Measurements from ENCODE around the gene ALDH3B1.
A peak's percentile ranks its signal among the peaks of the same experiment; 100 is the strongest.

The ALDH3B1 gene

DNA sequence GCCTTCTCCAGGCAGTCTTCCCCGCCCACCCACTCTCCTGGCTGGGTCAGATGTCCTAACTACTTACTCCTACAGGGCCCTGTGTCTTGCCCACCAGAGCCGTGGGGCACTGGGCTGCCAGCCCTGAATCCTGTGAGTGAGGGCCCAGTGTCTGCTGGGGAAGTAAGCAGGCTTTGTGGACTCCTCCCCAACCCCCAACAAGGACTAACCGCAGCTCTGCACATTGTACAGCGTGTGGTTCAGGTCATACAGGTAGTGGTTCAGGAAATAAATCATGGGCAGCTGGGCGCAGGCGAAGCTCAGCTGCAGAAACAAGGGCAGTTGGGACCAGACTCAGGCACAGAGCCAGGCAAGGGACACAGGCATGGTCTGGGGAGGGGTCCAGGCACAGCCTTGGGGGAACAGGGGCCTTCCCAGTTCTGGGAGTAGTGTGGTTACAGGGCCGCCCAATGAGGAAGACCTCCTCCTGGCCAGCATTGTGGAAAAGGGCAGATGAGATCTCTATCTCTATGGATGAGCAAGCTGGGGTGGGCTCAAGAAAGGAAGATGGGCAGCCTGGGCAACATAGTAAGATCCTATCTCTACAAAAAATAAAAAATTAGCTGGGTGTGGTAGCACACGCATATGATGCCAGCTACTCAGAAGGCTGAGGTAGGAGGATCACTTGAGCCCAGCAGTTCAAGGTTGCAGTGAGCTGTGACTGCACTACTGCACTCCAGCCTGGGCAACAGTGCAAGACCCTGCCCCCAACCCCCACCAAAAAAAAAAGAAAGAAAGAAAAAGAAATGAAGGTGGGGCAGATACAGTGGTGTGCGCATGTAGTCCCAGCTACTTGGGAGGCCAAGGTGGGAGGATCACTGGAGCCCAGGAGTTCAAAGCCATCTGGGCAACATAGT is 11.7 kb upstream of the ALDH3B1 start:
- no peak for DNase-seq

DNA sequence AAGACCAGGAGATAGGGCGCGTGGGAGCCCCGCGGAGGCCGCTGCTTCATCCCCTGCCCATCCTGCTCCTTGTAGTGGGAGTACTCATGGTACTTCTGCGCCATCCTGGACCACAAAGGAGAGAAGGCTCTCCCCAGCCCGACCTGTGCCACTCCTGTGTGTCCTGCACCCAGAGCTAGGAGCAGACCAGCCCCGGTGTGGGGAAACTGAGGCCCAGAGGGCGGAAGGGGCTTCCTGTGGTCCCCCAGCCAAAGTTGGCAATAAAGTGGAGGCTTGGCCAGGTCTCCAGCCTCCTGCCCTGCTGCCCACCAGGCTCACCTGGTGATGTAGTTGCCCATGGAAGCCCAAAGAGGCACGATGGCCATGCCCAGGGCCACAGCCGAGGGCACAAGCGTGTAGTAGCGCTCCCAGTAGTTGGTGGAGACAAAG is 10.9 kb upstream of the ALDH3B1 start:
- no peak for DNase-seq

DNA sequence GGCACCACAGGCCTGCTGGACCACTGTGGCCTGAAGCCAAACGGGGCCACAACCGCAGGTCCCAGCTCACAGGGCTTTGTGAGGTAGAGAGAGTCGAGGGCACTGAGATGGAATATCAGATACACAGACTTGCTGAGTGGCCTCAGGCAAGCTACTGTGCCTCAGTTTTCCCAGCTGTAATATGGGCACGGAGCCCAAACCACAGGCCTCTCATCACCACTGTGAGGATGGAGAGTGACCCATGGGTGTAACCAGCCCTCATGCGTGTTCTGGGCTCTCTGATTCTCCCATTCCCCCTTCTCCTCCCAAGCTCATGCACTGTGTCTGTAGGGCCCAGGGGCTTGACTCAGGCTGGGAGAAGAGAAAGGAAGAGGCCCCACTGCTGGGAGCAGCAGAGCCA is 10.4 kb upstream of the ALDH3B1 start:
- DNase-seq: no peak

DNA sequence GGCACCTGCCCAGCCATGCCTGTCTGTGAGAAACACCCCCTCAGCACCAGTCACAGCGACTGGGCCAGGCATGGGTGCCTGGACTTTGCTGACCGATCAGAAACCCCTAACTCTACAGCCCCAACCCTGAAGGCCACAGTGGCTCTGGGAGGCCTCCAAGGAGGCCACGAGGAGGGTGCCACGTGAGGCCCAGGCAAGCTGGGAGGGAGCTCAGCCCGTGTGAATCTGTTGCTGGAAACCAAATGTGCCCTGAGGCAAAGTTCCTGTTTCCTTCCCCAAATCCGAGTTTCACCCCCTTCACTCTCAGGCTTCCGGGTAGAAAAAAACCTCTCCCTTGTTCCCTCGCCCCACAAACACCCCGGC is 7.6 kb upstream of the ALDH3B1 start:
- no peak for DNase-seq

DNA sequence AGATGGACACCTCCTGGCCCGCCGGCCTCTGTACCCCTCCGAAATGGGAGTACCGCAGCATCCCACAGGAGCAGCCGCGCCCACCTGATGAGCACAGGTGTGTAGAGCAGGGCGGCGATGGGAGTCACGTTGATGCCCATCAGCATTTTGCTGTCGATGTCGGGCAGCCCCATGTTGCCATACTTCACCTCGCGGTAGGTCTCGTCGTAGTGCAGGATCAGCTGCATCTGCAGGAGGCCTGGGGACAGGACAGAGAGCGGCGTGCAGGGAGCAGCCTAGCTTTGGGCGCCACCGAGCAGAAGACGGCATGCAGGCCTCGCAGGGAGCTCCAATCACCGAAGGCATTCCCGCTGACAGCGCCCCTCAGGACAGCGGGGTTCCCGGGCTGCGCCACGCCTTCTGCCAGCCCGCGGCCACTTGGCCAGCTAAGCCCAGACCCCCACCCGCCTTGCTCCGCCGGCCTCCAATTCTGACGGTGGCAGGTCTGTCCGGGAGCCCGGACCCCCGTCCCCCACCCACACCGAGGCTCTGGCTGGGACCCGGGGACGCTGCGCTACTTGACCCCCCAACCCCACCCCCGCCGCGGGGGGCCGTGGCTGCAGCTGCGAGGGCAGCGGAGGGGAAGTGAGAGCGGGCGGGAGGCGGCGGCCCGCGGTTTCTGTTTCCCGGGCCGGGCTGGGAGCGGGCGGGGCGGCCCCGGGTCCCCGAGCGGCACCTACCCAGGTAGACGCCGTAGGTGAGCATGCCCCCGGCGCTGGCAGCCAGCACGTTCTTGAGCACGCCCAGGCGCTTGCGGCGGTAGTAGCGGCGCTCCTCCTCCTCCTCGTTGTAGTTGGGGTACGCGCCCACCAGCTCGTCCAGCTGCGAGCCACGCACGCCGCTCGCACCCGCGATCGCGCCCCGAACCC is 6.9 kb upstream of the ALDH3B1 start:
- peak; percentile 67 for DNase-seq

DNA sequence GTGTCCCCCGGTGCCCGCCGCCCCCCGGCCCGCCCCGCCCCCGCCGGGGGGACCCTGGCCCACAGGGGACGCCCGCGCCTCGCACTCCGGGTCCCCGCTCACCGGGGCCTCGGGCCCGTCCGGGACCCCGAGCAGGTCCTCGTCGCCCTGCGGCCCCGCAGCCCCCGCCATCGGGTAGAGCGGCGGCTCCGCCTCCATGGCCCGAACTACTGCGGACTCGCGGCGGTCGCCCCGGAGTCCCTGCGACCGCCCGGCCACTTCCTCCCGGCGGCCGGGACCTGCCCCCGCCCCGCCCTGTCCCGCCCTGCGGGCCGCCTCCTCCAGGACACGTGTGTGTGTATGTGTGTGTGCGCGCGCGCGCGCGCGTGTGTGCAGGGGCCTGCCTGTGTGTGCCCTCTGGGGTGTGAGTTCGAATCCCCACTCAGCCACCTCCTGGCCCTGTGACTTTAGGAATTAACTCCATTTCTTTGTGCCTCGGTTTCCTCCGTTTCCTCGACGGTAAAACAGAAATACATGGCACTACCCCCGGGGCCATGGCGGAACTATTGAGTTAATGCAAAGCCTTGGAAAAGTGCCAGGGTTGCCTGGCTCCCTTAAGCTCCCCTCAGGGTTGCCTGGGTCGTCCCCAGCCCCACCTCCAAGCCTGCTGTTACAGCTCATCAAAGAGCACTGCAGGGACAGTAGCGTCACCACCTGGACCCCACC is 6.1 kb upstream of the ALDH3B1 start, which contains the start of gene UNC93B1:
Gene UNC93B1 (minus strand): TSS at position 252 of the 705 bp plus-strand sequence. CDS start 54 bp downstream, at position 198.
- DNase-seq: peak; percentile 82

DNA sequence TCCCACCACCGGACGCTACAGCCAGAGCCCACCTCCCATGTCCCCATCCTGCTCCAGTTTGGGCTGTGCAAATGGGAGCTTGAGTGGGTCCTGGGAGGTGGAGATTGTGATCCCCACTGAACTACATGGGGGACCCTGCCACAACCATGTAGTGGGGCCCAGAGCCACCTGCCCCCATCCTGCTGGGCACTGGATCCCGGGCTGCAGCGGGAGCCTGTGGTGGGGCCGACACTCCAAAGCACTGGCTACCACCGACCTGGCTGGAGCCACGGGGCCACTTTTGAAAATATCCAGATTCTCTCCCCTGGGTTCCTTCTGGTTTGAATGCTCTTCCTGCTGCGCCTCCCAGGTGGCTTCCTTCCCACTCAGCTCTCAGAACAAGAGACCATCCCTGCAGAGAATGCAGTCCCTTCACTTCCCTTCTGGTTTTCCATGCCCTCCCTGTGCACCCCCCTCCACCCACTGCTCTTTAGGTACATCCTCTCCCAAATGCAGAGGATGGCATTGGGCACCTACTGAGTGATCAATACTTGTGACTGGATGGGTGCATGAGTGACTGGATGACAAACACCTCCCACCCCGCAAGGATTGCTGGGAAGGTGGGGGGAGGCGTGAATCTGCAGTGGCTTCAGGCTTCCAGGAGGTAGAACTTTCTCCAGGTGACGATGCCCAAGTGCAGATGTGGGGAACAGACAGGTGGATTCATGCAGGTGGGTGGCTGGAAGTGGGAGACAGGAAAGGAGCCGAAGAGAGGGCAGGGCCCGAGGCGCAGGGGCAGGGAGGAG is 5.4 kb upstream of the ALDH3B1 start:
- DNase-seq: no peak

DNA sequence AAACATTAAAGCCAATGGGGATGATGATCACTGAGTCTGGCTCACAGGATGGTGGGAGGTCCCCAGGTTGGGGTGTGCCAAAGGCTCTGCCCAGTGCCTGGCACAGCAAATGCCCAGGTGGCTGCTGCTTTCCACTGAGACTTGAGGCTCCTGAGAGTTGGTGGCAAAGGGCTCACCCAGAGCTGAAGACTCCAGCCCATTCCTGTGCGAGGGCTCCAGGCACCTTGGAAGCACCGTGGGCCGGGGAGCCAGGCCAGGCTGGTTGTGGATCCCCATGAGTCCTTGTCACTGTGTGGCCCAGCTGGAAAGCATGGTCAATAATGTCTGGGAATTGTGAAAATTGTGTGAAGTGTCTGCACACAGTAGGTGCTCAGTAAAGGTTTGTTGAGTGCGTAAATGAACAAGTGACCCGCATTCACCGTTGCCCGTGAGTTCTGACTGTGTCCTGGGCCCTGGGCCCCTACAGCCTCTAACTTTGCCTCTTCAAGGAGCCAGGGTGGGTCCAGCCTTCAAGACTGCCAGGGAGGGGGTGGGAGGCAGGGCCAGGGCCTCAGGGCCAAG is 3.4 kb upstream of the ALDH3B1 start:
- no peak for DNase-seq

DNA sequence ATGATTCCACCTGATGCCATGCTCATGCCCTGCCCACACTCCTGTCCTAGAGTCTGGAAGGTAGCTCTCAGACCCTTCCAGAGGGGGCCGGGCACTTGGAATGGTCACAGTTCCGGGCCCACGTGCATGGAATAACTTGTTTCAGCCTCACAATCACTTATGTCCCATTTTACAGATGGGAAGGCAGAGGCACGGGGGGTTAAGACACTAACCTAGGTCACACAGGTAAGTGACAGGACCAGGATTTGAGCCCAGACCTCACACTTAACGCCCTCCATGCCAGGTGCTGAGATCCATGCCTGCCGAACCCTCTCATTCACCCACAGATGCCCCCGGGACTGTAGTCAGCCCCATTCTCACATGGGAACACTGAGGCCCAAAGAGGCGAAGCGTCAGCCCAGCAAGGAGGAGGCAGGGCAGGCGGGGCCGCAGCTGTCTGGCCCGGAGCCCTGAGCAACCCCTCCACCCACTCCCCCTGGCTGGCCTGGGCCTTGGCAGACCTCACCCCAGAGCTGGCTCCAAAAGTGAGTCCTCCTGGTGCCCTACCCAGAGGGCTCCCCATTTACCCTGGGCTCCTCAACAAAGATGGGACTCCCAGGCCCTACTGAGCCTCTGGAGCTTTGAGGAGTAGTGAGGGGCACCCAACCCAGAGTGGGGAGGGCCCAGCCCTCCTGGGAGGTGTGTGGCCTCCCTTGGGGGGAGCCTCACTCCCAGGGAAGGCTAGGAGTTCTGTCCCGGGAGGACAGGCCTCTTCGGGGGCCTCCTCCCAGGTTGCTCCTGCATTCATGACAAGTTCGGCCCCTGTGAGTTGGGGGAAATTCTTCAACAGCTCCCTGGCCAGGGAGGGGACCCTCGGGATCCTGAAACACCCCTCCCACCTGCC is 2.4 kb upstream of the ALDH3B1 start:
- DNase-seq: no peak

DNA sequence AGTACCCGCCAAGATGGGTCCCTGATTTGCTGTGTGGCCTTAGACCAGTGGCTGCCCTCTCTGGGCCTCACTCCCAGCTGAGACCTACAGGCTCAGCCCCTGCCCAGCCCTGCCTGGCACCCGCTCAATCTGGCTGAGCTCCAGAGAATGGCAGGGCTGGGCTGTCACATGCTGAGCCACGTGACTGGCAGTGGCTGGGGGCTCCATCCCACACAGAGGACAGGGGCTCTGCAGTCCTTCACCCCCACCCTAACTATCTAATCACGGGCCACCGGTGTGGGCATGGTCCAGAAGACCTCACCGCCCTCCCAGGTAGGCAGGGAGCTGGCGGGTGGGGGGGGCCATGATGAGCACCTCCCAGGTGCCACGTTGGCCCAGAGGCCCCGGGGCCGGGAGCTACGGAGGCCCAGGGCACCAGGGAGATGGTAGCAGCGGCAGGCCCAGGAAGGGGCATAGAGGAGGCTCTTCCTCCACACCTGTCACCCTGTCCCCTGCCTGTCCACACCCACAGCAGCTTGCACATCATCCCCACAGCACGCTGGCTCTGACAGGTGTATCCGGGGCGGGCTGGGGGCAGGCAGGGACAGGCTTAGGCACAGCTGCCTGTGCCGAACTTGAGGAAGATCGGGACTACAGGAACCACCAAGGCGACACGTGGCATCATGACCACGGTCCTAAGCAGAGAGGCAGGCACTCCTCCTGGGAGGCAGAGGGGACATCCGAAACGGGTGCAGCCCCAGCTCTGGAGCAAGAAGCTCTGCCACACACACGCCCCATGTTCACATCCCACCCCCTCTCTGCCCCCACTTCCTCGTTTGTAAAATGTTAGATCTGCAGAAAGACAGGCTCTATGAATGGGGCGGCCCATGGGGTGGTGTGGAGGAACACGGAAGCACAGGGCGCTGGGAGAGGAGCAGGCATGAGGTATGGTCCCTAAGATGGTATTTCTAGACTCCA is 1.5 kb upstream of the ALDH3B1 start:
- no peak for DNase-seq

DNA sequence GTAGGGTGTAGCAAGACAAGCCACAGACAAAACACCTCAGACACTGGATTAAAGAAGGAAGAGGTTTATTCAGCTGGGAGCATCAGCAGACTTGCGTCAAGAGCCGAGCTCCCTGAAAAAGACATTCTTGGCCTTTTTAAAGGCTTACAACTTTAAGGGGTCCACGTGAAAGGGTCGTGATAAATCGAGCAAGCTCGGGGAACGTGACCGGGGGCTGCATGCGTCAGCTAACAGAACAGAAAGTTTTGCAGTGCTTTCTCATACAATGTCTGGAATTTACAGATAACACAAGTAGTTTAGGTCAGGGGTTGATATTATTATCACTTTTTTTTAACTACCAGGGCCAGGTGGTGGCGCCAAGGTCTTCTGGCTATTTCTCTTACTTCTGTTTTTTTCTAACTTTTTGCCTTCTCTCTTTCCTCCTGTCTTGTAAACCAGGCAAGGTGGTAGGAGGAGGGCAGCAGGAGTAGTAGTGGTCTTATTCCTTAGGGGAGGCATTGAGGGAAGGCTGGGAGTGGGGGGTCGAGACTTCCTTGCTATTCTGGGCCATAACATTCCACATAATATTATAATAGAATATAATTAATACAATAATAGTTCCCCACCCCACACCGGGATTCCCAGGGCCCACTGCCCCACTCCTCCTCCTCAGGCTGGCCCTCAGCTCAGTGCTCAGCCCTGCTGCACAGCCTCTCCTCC is 587 bp upstream of the ALDH3B1 start:
- DNase-seq: no peak

DNA sequence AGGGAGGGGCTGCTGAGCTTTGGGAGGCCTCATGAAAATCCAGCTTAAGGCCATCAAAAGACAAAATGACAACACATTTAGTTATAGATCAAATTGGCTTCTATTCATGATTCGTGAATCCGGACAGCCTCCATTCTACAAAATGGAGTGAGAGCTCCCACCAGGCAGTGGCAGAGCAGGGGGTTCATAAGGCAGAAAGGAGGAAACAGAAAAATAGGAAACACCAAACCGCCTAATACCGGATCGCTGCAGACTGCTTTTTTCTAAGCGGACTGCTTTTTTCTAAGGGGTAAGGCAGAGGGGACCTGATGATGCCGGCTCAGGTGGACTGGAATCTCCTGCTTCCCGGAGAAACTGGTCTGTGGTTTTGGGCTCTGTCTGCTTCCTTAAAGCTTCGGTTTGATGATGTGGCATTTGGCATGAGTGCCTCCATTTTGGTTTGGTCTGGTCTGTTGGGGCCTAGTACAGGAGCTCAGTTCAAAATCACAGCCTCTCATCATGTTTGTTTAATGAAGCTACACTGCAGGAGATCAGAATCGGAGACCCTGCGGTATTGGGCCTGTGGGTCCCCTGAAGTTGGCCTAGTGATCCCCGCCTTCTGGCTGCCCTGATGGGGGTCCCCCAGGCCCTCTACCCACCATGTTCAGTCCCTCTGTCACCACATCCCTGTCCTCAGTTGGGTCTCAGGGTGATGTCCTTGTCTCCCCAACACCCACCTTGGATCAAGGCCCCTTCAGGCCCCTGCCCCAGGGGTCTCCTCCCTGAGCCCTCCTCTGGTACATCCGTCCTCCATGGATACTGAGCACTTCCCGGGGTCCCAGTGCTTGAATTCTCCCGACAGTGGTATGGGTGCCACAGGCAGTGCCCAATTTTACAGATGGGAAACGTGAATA is 1.2 kb downstream of the ALDH3B1 start:
- DNase-seq: no peak

DNA sequence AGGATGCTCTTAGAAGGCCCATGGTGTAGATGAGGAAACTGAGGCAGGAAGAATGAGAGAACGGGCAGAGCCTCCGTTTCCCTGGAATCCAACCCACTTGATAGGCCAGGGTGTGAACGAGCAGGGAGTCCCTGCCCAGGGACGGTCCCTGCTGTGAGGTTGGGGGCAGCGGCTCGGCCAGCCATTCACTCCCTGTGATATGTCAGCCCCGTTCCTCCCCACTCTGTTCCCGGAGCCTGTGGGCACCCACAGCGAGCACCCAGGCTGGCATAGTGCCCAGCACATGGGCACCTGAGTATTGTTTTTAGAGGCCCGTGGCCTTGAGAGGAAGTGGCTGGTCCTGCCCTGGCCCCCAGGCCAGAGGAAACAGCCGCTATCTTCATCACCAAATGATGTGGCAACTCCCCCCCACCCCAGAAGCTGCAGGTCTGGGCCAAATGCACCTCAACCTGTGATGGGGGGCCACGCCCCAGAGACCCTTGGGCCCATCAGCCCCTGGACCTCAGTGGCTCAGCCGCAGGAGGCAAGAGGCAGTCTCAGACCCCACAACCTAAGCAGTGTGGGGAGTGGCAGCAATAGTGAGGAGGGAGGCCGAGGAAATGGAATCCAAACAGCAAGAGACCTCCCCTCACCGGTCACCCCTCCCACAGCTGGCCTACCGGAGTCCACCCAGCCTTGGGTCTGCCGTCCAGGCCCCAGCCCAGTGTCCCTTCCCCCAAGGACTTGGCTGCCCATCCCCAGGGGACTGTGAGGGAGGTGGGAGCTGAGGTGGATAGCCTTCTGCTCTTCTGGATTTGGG is 2.1 kb downstream of the ALDH3B1 start:
- no peak for DNase-seq

DNA sequence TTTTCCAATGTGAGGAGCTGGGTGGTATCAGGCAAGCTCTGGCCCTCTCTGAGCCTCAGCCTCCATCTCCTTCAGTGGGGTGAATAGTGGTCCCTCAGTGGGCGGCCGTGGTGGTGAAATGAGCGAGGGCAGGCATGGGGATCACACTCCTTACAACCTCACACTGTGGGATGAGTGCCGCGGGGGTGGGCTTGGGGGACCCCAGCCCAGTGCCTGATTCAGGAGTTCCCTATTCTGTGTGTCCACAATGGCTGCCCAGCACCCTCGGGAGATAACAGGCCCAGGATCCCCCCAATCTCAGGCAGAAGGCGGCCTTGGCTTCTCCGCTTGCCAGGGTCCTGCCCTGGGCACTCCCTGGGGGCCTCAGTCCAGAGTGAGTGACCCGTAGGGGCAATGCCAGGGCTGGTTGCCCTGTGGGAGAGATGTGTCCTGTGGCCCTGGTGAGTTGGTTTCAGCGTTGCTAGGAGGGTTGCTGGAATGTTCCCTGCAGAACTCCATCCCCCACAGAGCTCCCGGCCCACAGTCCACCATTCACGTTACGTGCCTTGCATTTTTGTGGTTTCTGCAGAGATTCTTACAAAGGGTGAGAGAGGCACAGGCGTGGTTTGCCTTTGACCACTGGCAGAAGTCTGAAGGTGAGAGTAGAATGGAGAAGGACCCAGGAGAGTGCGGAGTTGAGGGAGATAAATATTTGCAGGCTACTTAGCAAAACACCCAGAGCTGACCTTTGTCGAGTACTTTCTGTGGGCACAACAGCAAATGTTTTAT is 2.9 kb downstream of the ALDH3B1 start:
- DNase-seq: no peak

DNA sequence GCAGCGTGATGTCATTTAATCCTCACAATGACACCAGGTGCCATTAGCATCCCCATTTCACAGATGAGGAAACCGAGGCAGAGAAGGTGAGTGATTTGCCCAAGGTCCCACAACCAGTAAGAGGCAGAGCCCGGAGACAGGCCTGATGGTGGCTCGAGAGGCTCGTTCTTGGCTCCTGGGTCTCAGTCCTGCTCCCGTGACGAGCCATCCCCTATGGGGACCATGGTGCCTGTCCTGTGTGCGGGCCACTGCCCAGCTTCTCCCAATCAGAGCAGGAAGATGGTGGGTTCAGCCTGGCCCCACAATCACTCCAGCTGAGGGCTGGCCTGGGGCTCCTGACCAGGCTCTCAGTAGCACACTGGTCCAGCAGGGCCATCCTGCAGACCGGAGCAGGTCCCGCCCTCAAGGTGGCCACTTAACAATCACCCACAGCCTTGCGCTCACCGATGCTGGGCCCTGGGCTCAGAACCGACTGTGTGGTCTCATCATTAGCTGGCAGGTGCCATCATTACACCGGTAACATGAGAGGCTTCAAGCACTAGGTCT is 3.6 kb downstream of the ALDH3B1 start:
- DNase-seq: no peak
